GM21619 (cell line): ENCODE results near the gene PIBF1.
"Not testable (repeated sequence)": the region's sequence is repeated elsewhere in the genome, so short reads cannot be mapped to it uniquely, and the experiment has no call there.

Source experiments
- ATAC-seq: cut with Tn5 transposase; IDR thresholded peaks from one replicate; pipeline ENCODE4 v1.9.1; 2021; ENCODE audit not compliant: unreplicated experiment

The PIBF1 gene

GRCh38 chr13:72781451-72782439 is at the start of gene PIBF1, which contains the start of gene DIS3:
TSS of gene PIBF1 (plus strand) at chr13:72782133. CDS start at chr13:72783470, 1,337 bp downstream.
TSS of gene DIS3 (minus strand) at chr13:72781900. CDS start at chr13:72781832, 68 bp downstream.
- ATAC-seq, result peak; percentile 96

- no peak for ATAC-seq
Measured at GRCh38 chr13:72737033-72737432, 44.9 kb upstream of the PIBF1 start.

GRCh38 chr13:72740015-72740414 is 41.9 kb upstream of the PIBF1 start:
- ATAC-seq, result no peak

DNA sequence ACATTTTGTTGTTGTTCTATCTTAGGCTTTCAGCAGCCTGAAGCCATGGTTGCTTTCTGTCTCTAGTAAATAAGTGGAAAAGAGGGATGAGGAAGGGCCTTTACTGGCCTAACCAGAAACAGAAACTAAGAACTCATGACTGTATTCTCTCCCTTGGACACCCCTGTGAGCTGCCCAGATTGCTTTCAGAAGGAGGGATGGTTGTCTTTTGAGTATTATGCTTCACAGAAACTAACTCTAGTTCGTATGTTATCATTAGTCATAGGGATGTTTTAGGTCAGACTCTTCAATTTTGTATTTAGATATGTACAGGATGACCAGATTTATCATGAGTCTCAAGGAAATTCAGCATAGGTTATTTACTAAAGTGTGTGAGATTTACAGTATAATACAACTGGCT is 36.7 kb upstream of the PIBF1 start:
- ATAC-seq, result peak; percentile 56

GRCh38 chr13:72751220-72751619 is 30.7 kb upstream of the PIBF1 start:
- no peak for ATAC-seq

GRCh38 chr13:72754111-72754510 is 27.8 kb upstream of the PIBF1 start:
- ATAC-seq, result no peak

DNA sequence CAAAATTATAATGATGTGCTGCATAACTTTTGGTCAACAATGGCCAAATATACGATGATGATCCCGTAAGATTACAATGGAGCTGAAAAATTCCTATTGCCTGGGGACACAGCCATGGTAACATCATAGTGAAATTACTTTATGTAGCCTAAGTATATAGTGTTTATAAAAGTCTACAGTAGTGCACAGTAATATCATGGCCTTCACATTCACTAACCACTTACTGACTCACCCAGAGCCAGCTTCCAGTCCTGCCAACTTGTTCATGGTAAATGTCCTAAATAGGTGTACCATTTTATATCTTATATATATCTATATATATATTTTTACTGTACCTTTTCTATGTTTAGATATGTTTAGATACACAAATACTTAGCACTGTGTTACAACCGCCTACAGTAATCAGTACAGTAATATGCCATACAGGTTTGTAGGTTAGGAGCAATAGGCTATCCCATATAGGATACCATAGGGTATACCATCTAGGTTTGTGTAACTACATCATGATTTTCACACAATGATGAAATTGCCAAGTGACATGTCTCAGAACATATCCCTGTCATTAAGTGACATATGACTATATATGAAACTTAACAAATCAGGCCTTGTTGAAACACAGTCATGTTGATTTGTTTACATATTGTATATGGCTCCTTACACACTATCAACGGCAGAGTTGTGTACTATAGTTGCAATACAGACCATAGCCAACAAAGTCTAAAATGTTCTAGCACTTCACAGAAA is 24.0 kb upstream of the PIBF1 start:
- ATAC-seq, result no peak

- no peak for ATAC-seq
Measured at GRCh38 chr13:72760189-72760588, 21.7 kb upstream of the PIBF1 start.

GRCh38 chr13:72763411-72763810 is 18.5 kb upstream of the PIBF1 start:
- no peak for ATAC-seq

GRCh38 chr13:72774019-72774418 is 7.9 kb upstream of the PIBF1 start:
- ATAC-seq, result no peak

GRCh38 chr13:72782717-72783116 is 784 bp downstream of the PIBF1 start:
- no peak for ATAC-seq

DNA sequence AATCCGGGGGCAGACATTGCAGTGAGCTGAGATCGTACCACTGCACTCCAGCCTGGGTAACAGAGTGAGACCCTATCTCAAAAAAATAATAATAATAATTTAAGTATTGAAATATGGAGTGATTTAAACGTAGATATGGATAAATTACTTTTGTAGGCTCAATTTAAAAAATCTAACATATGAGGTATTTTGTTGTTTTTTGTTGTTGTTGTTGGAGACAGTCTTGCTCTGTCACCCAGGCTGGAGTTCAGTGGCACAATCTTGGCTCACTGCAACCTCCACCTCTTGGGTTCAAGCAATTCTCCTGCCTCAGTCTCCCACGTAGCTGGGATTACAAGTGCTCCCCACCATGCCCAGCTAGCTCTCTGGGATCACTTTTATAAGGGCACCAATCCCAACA is 2.7 kb downstream of the PIBF1 start:
- not testable (repeated sequence) for ATAC-seq

DNA sequence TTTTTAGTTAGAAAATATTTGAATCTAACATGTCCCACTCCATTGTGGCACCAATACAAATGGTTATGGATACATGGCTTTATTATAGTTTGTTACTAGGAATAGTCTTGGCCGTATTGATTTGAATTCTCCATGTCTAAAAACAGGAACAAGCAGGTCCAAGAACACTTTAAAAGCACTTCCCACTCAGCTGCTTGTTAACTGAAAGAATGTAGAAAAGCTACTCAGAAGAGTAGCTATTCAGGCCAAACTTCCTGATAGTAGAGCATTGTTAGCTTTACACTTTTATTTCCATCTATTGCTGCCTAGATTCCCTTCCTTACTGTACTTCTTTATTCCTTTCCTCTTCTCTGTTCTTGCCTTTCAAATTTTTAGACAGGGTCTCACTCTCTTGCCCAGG is 6.9 kb downstream of the PIBF1 start:
- ATAC-seq, result no peak

DNA sequence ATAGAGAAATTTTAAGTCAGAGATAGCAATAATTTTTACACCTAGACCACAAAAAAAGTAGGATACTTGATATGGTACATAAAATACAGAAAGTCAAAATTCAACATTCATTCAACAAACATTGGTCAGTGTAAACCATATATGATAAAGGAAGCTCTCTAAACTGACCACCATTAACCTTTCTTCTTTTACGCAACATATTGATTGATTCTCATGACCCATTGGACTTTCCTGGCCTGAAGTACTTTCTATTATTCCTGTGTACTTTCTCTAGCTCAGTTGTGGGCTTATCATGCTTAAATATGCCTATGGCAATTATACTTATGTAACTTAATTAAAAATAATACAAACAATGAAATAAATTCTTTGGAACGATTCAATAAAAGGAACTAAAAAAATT is 10.7 kb downstream of the PIBF1 start:
- no peak for ATAC-seq

DNA sequence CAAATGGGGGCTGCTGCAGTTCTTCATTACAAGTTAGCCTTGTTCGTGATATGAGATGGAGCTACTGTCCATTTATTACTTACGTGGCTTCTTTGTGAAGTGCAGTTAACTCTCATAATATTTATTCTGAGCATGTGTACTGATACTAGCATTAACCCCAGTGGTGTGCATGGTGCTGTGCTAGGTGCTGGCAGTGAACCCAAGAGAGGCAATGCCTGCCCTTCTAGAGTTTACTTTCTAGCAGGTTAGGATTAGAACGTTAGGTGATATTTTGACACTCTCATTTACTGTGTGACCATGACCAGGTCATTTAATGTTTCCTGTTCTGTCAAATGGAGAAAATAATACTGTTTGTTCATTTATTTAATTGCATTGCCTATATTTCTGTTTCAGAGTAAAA is 16.9 kb downstream of the PIBF1 start:
- no peak for ATAC-seq

DNA sequence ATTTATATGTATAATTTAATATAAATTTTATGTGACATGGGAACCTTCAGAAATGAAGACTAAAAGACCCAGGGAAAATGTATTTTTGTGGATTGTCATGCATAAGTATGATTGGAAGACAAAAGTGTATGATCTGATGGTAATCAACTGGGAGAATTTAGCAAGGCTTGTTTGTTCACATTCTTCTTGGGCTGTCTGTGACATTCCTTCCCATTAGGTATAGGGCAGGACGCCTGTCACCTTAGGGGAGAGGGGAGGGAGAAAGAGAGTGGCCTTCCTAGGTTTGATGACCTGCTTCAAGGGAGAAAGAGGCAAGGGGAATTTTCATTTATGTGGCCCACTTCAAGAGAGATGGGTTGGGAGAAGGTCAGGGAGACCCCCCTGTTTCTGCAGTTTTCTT is 22.4 kb downstream of the PIBF1 start:
- no peak for ATAC-seq

- no peak for ATAC-seq
Measured at GRCh38 chr13:72805676-72806346, 23.9 kb downstream of the PIBF1 start.

DNA sequence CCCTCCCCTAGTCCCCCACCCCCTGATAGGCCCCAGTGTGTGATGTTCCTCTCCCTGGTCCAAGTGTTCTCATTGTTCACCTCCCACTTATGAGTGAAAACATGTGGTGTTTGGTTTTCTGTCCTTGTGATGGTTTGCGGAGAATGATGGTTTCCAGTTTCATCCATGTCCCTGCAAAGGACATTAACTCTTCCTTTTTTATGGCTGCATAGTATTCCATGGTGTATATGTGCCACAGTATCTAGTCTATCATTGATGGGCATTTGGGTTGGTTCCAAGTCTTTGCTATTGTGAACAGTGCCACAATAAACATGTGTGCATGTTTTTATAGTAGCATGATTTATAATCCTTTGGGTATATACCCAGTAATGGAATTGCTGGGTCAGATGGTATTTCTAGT is 24.6 kb downstream of the PIBF1 start:
- not testable (repeated sequence) for ATAC-seq

GRCh38 chr13:72808917-72809500 is 27.1 kb downstream of the PIBF1 start:
- ATAC-seq, result no peak

- no peak for ATAC-seq
Measured at GRCh38 chr13:72820156-72820897, 38.4 kb downstream of the PIBF1 start.
